Panc1 (cell line): Measurements from ENCODE around the gene RPL36. TPM values are rescaled to one million over a fixed set of nuclear protein-coding genes. Genes with fewer than 3 reads are reported as not detected.

ENCODE experiments used
- ATAC-seq: fragments of 200-7000 bp; cut with Tn5 transposase; 2 replicates; pipeline ENCODE4 v1.9.1; 2020; ENCODE audit warnings: mild to moderate bottlenecking, moderate library complexity
- BruUV-seq: library from RNA; stranded (reverse); fragments of 400-500 nt; replicated peaks from 2 replicates; lab custom pipeline; 2021; lab: Mats Ljungman, UMichigan
- CTCF ChIA-PET: fragments of 300-600 bp; sonication (Branson Sonifier 250); formaldehyde crosslinking; loops from one replicate; lab custom pipeline; 2022; ENCODE audit warnings: antibody characterized with exemption; lab: Charles Lee
- POLR2A ChIA-PET: fragments of 300-600 bp; sonication (Branson Sonifier 250); formaldehyde crosslinking; loops from one replicate; lab custom pipeline; 2022; ENCODE audit warnings: antibody characterized with exemption; lab: Charles Lee
- DNase-seq: peaks from one replicate; pipeline ENCODE4 v3.0.0-alpha.2; 2010; ENCODE audit warnings: low read depth, low spot score
- H3K27ac ChIP-seq: 2 replicates; pipeline ENCODE4 v1.5.1; 2011; ENCODE audit warnings: mild to moderate bottlenecking, low read length, inconsistent platforms
- H3K27me3 ChIP-seq: fragments of 200-500 bp; sonication (Bioruptor generic); 2 replicates; pipeline ENCODE4 v1.6.0; 2014; ENCODE audit warnings: low read length, inconsistent platforms; ENCODE audit not compliant: control insufficient read depth, insufficient read depth
- H3K36me3 ChIP-seq: fragments of 200-500 bp; sonication (Bioruptor generic); 2 replicates; pipeline ENCODE4 v1.5.1; 2014; ENCODE audit warnings: inconsistent platforms, mild to moderate bottlenecking, low read length, moderate library complexity; ENCODE audit not compliant: control insufficient read depth, insufficient read depth
- H3K4me1 ChIP-seq: 2 replicates; pipeline ENCODE4 v1.5.1; 2011; ENCODE audit warnings: inconsistent platforms, mild to moderate bottlenecking, low read length, moderate library complexity; ENCODE audit not compliant: control insufficient read depth, insufficient read depth
- H3K4me3 ChIP-seq, 2 experiments: 2 replicates each; pipeline ENCODE4 v1.5.1; 2011 to 2012; ENCODE audit warnings: low read depth in 2 of 2, low read length in 2 of 2, mild to moderate bottlenecking in 2 of 2, inconsistent platforms in 1 of 2, moderate library complexity in 1 of 2
- H3K9me3 ChIP-seq: fragments of 200-500 bp; sonication (Bioruptor generic); 2 replicates; pipeline ENCODE4 v1.5.1; 2014; ENCODE audit warnings: low read depth, mild to moderate bottlenecking, inconsistent platforms, low read length, moderate library complexity; ENCODE audit not compliant: control insufficient read depth, insufficient read depth
- POLR2AphosphoS5 ChIP-seq: IDR thresholded peaks from 2 replicates; pipeline ENCODE4 v1.6.1; 2012; ENCODE audit warnings: mild to moderate bottlenecking, low read depth, low read length, moderate library complexity
- SIN3A ChIP-seq: IDR thresholded peaks from 2 replicates; pipeline ENCODE4 v1.6.1; 2012; ENCODE audit warnings: low read depth, mild to moderate bottlenecking, low read length, moderate library complexity, borderline replicate concordance; ENCODE audit not compliant: insufficient read depth
- TCF7L2 ChIP-seq: IDR thresholded peaks from 2 replicates; pipeline ENCODE4 v1.6.1; 2011; ENCODE audit warnings: mild to moderate bottlenecking, low read depth, low read length, inconsistent platforms
- in situ Hi-C: cut with HindIII; loops from 2 replicates; pipeline ENCODE4 v1.10.0; 2016; ENCODE audit warnings: low sequenced_read_pairs, low pct_unique_long_range_greater_than_20kb
- intact Hi-C: fragments of 100-400 bp; cut with micrococcal nuclease; formaldehyde crosslinking; loops from one replicate; pipeline ENCODE4 v1.10.0; 2022; ENCODE audit not compliant: unreplicated experiment
- total RNA-seq: library from RNA; stranded (reverse); gene quantifications from one replicate; pipeline ENCODE4 v1.2.1, GENCODE V29; 2021; ENCODE audit not compliant: unreplicated experiment
- TF ChIP-seq, protein P1 (sequence below): fragments of 450-650 bp; IDR thresholded peaks from 2 replicates; pipeline ENCODE4 v1.5.1; 2017; ENCODE audit warnings: mild to moderate bottlenecking
- TF ChIP-seq, protein P2 (sequence below), 2 experiments: IDR thresholded peaks; 2 replicates each; pipeline ENCODE4 v1.6.1; 2011 to 2012; ENCODE audit warnings: low read depth in 2 of 2, control low read depth in 1 of 2, low read length in 1 of 2, mild to moderate bottlenecking in 1 of 2, moderate library complexity in 1 of 2; ENCODE audit not compliant: insufficient read depth in 1 of 2

Gene RPL36
- total RNA-seq, 1 experiment from 2014 or later = 465 TPM

DNA sequence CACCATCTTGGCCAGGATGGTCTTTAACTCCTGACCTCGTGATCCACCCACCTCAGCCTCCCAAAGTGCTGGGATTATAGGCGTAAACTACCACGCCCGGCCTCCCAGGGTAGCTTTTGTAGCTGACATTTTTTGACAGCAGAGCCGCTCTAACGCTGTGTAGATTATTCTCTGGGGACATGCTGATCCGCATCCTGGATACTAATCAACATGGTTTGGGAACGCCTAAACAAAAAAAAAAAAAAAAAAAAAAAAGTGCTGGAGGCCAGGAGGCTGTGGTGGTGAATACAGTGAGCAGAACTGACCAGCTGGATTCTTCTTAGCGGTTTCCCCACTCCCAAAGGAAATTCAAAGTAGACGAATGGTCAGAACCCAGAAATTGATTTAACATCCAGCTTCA is 24.7 kb downstream of the RPL36 start:
- TF ChIP-seq TCF7L2 (no peak), POLR2AphosphoS5 (no peak), SIN3A (no peak)
- no peaks in the 10 kb centered on the region for H3K9me3 ChIP-seq
- intact Hi-C loops = no loop called here
- no peak overlapping the region for H3K4me3 ChIP-seq
- H3K27ac ChIP-seq = no peak overlapping the region
- CTCF ChIA-PET = interaction anchor here (0.7 kb wide), 1 partner anchor 24 kb away, joined by 5 read pairs; no protein-coding TSS in a partner anchor
- DNase-seq (no peak), ATAC-seq (no peak)
- H3K27me3 ChIP-seq = no peaks in the 10 kb centered on the region
- H3K4me1 ChIP-seq = peaks cover 8% of the 10 kb centered on the region; the same call in 1 of the 2 replicates
- H3K36me3 ChIP-seq = peaks cover 6% of the 10 kb centered on the region; the same call in 1 of the 2 replicates
- no TSS peak for BruUV-seq
- POLR2A ChIA-PET = no interaction called here
- in situ Hi-C loops = no loop called here

DNA sequence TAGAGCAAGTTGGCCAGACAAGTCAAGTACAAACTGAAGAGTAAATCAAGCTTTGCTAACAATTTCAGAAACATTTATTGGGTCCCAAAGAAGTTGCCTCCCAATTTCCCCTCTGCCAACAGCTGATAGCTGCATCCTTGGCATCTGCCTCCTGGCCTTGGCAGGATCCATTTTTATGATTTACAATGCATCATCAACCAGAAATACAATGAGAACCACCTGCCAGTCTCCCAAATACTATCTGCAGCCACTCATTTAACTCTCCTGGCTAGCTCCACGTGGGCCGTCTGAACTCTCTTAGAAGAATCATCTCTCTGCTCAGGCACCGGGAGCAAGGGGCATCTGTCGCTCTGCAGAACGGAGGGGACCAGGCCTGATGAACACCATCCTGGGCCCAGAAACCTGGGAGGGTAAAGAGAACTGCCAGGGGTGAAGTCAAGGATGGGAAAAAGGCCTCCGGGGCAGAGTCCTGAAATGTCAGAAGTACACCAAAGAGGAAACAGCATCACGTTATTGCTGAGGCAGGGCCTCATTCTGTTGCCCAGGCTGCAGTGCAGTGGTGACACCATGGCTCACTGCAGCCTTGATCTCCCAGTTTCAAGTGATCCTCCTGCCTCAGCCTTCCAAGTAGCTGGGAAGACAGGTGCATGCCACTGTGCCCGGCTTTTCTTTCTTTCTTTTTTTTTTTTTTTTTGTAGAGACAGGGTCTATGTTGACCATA is 27.3 kb downstream of the RPL36 start:
- no peak for TF ChIP-seq POLR2AphosphoS5
- Histone ChIP-seq H3K27ac (peak overlapping the region; percentile 96), H3K9me3 (no peaks in the 10 kb centered on the region), H3K4me3 (peak overlapping the region; percentile 96 to 98), H3K27me3 (no peaks in the 10 kb centered on the region), H3K36me3 (peaks cover 3% of the 10 kb centered on the region; the same call in 1 of the 2 replicates), H3K4me1 (peaks cover 8% of the 10 kb centered on the region; the same call in 1 of the 2 replicates)
- DNase-seq = no peak
- CTCF ChIA-PET = no interaction called here
- intact Hi-C loops (no loop called here), in situ Hi-C loops (no loop called here)
- BruUV-seq = no TSS peak
- ATAC-seq = no peak
- POLR2A ChIA-PET = no interaction called here

DNA sequence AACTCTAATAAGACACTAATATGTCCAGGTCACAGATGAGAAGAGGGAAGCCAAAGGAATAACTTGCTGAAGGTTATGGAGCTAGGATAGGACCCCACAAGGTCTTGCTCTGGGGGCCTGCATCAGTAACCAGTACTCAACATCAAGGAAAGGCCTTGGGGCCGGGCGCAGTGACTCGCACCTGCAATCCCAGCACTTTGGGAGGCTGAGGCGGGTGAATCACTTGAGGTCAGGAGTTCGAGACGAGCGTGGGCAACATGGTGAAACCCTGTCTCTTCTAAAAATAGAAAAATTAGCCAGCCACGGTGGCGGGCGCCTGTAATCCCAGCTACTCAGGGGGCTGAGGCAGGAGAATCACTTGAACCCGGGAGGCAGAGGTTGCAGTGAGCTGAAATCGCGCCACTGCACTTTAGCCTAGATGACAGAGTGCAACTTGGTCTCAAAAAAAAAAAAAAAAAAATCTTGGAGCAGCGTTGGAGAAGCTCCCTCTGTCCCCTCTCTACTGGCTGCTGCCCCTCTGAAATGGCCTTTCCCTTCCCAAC is 28.0 kb downstream of the RPL36 start:
- POLR2A ChIA-PET = interaction anchor here (0.6 kb wide), 1 partner anchor 54 kb away, joined by 3 read pairs; no protein-coding TSS in a partner anchor
- no TSS peak for BruUV-seq

More for the DNA sequence above, 28.0 kb downstream of the RPL36 start:
- Histone ChIP-seq H3K4me3 (peak overlapping the region; percentile 96 to 98), H3K27ac (peak overlapping the region; percentile 96), H3K9me3 (no peaks in the 10 kb centered on the region), H3K27me3 (no peaks in the 10 kb centered on the region), H3K36me3 (peaks cover 3% of the 10 kb centered on the region; the same call in 1 of the 2 replicates), H3K4me1 (peaks cover 8% of the 10 kb centered on the region; the same call in 1 of the 2 replicates)
- CTCF ChIA-PET = no interaction called here
- in situ Hi-C loops (no loop called here), intact Hi-C loops (no loop called here)
- ATAC-seq (no peak), DNase-seq (no peak)
- TF ChIP-seq, protein P1, sequence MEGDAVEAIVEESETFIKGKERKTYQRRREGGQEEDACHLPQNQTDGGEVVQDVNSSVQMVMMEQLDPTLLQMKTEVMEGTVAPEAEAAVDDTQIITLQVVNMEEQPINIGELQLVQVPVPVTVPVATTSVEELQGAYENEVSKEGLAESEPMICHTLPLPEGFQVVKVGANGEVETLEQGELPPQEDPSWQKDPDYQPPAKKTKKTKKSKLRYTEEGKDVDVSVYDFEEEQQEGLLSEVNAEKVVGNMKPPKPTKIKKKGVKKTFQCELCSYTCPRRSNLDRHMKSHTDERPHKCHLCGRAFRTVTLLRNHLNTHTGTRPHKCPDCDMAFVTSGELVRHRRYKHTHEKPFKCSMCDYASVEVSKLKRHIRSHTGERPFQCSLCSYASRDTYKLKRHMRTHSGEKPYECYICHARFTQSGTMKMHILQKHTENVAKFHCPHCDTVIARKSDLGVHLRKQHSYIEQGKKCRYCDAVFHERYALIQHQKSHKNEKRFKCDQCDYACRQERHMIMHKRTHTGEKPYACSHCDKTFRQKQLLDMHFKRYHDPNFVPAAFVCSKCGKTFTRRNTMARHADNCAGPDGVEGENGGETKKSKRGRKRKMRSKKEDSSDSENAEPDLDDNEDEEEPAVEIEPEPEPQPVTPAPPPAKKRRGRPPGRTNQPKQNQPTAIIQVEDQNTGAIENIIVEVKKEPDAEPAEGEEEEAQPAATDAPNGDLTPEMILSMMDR = no peak
- no peak for TF ChIP-seq TCF7L2
- TF ChIP-seq, protein P2, sequence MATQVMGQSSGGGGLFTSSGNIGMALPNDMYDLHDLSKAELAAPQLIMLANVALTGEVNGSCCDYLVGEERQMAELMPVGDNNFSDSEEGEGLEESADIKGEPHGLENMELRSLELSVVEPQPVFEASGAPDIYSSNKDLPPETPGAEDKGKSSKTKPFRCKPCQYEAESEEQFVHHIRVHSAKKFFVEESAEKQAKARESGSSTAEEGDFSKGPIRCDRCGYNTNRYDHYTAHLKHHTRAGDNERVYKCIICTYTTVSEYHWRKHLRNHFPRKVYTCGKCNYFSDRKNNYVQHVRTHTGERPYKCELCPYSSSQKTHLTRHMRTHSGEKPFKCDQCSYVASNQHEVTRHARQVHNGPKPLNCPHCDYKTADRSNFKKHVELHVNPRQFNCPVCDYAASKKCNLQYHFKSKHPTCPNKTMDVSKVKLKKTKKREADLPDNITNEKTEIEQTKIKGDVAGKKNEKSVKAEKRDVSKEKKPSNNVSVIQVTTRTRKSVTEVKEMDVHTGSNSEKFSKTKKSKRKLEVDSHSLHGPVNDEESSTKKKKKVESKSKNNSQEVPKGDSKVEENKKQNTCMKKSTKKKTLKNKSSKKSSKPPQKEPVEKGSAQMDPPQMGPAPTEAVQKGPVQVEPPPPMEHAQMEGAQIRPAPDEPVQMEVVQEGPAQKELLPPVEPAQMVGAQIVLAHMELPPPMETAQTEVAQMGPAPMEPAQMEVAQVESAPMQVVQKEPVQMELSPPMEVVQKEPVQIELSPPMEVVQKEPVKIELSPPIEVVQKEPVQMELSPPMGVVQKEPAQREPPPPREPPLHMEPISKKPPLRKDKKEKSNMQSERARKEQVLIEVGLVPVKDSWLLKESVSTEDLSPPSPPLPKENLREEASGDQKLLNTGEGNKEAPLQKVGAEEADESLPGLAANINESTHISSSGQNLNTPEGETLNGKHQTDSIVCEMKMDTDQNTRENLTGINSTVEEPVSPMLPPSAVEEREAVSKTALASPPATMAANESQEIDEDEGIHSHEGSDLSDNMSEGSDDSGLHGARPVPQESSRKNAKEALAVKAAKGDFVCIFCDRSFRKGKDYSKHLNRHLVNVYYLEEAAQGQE (IDR thresholded peaks at IDR 0.05; ENCODE audit: insufficient read depth in 1 of 2, low read depth in 2 of 2, low read length in 1 of 2) = no peak
- TF ChIP-seq POLR2AphosphoS5 = no peak
- TF ChIP-seq SIN3A = no peak
